HEK293 (cell line): ENCODE data around the gene ADK.

Experiments used
- CTCF ChIP-seq: fragments of 450-650 bp; formaldehyde crosslinking; IDR thresholded peaks from 2 replicates; pipeline ENCODE4 v1.5.1; 2016; ENCODE audit warnings: missing biosample characterization, missing genetic modification characterization
- ZBTB1 ChIP-seq: fragments of 450-650 bp; formaldehyde crosslinking; IDR thresholded peaks from 2 replicates; pipeline ENCODE4 v1.5.1; 2016; ENCODE audit warnings: missing biosample characterization, missing genetic modification characterization
- ZNF24 ChIP-seq: fragments of 450-650 bp; formaldehyde crosslinking; IDR thresholded peaks from 2 replicates; pipeline ENCODE4 v1.5.1; 2016; ENCODE audit warnings: missing biosample characterization, missing genetic modification characterization
- ZNF366 ChIP-seq: fragments of 450-650 bp; formaldehyde crosslinking; conservative IDR thresholded peaks from 2 replicates; pipeline ENCODE4 v1.5.1; 2016; ENCODE audit warnings: missing biosample characterization, missing genetic modification characterization
- ZNF645 ChIP-seq: fragments of 450-650 bp; formaldehyde crosslinking; IDR thresholded peaks from 2 replicates; pipeline ENCODE4; 2016; ENCODE audit warnings: missing biosample characterization, missing genetic modification characterization

GRCh38 chr10:74754381-74754821 is 603.4 kb downstream of the ADK start:
- TF ChIP-seq CTCF (tag by site-specific recombination): no peak
- no peak for TF ChIP-seq ZNF366
- TF ChIP-seq ZBTB1 (tag by site-specific recombination): no peak
- no peak for TF ChIP-seq ZNF645 (tag by site-specific recombination)
- TF ChIP-seq ZNF24 (tag by site-specific recombination): no peak
